GM20000 (cell line): ENCODE results near the gene CAMK1.

ENCODE experiments used
- DNase-seq: peaks from one replicate; pipeline ENCODE4 v3.0.0; 2012; ENCODE audit warnings: low spot score
- CTCF ChIP-seq: IDR thresholded peaks from 2 replicates; pipeline ENCODE4 v1.5.1; 2012; ENCODE audit warnings: mild to moderate bottlenecking, control low read depth; ENCODE audit errors: extremely low read depth, missing control alignments

Gene CAMK1

GRCh38 chr3:9745521-9745920, 24.2 kb downstream of the CAMK1 start:
- no peak for DNase-seq
- no peak for TF ChIP-seq CTCF

DNA sequence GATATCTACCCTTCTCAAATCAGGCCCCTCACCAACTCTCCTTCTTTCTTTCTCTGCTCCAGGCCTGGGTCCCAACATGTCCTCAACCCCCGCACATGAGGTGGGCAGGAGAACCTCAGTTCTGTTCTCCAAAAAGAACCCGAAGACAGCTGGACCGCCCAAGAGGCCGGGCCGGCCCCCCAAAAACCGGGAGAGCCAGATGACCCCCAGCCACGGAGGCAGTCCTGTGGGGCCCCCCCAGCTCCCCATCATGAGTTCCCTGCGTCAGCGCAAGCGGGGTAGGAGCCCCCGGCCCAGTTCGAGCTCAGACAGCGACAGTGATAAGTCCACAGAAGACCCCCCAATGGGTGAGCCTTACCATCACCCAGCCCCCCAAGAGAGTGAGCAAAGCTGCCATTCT, 25.6 kb downstream of the CAMK1 start:
- no peak for TF ChIP-seq CTCF
- DNase-seq = no peak

GRCh38 chr3:9743548-9743947, 26.2 kb downstream of the CAMK1 start:
- TF ChIP-seq CTCF = no peak
- DNase-seq = no peak

GRCh38 chr3:9742560-9742959, 27.2 kb downstream of the CAMK1 start:
- no peak for TF ChIP-seq CTCF
- no peak for DNase-seq

DNA sequence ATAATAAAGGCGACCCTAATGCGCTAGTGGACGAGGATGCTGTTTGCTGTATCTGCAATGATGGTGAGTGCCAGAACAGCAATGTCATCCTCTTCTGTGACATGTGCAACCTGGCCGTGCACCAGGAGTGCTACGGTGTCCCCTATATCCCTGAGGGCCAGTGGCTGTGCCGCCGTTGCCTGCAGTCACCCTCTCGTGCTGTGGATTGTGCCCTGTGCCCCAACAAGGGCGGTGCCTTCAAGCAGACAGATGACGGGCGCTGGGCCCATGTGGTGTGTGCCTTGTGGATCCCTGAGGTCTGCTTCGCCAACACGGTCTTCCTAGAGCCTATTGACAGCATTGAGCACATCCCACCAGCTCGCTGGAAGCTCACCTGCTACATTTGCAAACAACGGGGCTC, 30.6 kb downstream of the CAMK1 start:
- TF ChIP-seq CTCF = no peak
- DNase-seq = no peak

GRCh38 chr3:9736831-9737230, 32.9 kb downstream of the CAMK1 start:
- no peak for TF ChIP-seq CTCF
- DNase-seq = no peak

- DNase-seq = no peak
- TF ChIP-seq CTCF = no peak
Measured at GRCh38 chr3:9732740-9733115, 37.0 kb downstream of the CAMK1 start.

DNA sequence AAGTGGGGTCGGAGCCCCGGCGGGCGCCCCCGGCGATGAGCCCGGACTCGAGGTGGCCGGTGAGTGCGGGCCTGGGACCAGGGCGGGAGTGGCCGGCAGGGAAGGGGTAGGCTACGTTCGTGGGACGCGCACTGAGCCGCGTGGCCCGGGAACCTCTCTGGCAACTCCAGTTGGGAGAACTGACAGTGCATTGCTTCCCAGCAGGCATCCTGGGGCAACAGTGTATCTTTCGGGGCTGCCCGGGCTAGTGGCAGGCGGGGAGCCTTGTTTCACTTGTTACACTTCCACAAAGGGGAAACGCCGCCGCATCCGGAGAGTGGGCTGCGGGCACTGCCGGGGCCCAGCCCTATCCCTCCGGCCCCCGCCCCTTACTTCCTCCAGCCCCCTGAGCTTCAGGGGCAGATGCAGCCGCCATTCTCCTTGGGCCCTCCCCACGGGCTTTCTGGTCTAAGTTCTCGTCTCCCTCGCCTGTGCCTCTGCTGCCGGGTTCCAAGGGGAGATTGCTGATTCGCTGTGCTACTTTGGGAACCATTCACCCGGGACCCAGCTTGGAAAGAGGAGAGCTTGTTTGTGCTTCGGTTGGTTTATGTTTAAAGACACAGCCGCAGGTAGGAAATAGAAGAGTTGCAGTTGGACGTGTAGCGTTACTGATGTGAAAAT, 37.5 kb downstream of the CAMK1 start:
- no peak for TF ChIP-seq CTCF
- peak; percentile 37 for DNase-seq
